Stimulated activated CD4-positive, alpha-beta T cell treated with anti-CD3 and anti-CD28 coated beads, Interleukin-15, amount 100 ng/mL, for 1 hour (primary cell): ENCODE measurements around the gene SLC47A2.
"Not testable (repeated sequence)": the region's sequence is repeated elsewhere in the genome, so short reads cannot be mapped to it uniquely, and the experiment has no call there.

ENCODE experiments used
- DNase-seq, 2 donors: peaks; one replicate each; pipeline ENCODE4 v3.0.0-alpha.2; 2020; ENCODE audit warnings: low read depth in 1 of 2, low spot score in 1 of 2

The SLC47A2 gene, protein sequence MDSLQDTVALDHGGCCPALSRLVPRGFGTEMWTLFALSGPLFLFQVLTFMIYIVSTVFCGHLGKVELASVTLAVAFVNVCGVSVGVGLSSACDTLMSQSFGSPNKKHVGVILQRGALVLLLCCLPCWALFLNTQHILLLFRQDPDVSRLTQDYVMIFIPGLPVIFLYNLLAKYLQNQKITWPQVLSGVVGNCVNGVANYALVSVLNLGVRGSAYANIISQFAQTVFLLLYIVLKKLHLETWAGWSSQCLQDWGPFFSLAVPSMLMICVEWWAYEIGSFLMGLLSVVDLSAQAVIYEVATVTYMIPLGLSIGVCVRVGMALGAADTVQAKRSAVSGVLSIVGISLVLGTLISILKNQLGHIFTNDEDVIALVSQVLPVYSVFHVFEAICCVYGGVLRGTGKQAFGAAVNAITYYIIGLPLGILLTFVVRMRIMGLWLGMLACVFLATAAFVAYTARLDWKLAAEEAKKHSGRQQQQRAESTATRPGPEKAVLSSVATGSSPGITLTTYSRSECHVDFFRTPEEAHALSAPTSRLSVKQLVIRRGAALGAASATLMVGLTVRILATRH

DNA sequence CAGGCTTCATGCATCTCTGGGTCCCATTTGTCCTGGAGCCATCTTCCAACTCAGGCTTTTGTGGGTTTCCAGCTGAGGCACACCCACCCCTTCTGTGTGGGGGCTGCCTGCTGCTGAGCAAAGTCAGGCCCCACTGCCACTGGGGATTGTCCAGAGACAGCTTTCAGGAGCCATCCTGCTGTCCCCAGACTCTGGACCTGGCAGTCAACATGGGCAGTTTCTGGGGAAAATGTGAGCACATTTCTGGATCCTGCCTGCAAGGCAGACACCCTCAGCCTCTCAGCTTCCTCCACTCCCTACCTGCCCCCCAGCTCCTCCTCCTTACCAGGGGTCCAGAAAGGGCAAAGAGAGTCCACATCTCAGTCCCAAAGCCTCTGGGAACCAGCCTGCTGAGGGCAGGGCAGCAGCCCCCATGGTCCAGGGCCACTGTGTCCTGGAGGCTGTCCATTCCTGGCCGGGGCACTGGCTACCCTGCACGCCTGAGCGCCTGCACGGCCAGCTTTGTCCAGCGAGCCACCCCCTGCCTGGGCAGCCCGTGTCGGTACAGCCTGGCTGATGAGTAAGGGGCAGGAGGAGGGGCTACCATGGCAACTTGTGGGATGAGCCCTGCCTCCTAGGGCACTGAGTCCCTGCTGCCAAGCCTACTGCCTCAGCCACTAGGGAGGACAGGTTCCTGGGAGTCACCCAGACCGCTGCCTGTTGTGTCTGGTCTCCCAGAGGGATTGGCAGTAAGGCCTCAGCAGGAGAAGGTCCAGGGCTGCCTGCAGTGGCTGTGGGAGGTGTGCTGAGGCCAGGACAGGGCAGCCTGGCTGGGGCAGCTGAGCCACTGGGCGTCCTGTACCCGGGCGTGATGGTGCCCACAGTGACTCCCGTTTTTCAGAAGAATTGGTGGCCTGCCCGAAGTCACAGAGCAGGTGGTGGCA lies at the start of gene SLC47A2:
TSS of gene SLC47A2 (minus strand) at position 477 of the 923 bp plus-strand sequence. CDS start at position 448, 29 bp downstream.
- DNase-seq: no peak

DNA sequence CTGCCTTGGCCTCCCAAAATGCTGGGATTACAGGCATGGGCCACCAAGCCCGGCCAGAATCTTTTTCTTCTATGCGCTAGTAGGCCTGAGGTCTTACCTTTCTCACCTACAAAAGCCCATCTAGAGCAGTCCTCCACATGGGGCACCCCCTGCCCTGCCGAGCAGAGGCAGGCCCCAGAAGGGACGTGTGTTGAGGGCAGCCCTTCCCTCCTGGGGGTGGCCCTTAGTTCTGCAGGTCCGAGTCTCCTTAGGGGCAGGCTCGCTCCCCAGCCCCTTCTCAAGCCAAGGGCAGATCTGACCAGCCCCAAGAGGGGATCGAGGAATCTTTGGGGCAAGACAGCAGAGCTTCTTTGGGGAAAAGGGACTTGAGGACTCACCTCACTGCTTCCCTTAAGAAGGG lies 49.6 kb upstream of the SLC47A2 start:
- no peak for DNase-seq

DNA sequence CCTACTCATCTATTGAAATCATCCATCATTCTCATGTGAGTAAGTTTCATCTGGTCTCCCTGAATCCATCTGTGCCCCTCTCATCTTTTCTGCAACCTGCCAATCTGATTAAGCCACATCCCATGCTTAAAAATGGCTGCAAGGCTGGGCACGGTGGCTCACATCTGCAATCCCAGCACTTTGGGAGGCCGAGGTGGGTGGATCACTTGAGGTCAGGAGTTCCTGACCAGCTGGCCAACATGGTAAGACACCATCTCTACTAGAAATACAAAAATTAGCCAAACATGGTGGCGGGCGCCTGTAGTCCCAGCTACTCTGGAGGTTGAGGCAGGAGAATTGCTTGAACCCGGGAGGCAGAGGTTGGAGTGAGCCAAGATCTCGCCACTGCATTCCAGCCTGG lies 47.6 kb upstream of the SLC47A2 start:
- not testable (repeated sequence) for DNase-seq

DNA sequence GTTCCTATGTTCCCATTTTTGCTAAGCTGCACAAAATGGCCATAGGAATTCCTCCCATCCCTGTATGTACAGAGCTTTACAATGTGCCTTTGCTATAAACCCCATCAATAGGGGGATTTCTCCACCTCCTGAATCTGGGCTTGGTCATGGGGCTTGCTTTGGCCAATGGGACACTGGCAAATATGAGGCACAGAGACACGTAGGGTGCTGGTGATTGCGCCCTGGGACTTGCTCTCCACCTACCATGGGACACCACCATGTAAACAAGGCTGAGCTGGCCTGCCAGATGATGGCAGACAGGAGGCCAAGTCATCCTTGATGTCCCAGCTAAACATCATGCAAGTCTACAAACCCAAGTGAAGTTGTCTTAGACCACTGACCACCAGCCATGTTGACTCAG lies 47.0 kb upstream of the SLC47A2 start:
- no peak for DNase-seq

DNA sequence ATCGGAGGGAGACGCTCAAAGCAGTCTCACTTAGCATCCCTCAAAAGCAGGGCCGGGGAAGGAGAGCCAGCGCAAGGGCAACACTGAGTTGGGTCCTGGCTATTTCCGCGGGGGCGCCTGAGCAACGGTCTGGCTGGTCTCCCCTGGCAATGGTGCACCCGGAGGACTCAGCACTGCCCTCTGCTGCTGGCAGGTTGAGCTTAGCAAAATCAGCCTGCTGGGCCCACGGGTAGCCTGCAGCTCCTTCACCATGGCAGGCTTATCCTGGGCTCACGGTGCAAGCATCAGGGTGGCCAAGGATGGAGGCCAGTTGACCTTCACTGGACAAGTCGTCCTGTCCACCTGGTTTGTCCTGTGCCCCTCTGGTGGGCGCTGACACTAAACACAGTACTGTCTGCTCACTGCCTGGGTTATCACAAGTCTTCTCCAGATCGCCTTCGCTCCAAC lies 46.2 kb upstream of the SLC47A2 start:
- DNase-seq: peak; percentile 19 to 42

DNA sequence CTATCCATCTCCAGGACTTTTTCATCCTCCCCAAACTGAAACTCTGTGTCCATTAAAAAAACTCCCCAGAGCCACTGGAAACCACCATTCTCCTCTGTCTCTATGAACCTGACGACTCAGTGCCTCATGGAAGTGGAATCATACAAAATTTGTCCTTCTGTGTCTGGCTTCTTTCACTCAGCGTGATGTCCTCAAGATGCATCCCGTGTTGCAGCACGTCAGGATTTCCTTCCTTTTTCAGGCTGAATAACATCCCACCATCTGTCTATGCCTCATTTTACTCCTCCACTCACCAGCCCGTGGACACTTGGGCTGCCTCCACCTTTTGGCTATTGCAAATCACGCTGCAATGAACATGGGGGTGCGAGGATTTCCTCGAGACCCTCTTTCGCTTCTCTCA lies 44.4 kb upstream of the SLC47A2 start:
- DNase-seq: no peak

DNA sequence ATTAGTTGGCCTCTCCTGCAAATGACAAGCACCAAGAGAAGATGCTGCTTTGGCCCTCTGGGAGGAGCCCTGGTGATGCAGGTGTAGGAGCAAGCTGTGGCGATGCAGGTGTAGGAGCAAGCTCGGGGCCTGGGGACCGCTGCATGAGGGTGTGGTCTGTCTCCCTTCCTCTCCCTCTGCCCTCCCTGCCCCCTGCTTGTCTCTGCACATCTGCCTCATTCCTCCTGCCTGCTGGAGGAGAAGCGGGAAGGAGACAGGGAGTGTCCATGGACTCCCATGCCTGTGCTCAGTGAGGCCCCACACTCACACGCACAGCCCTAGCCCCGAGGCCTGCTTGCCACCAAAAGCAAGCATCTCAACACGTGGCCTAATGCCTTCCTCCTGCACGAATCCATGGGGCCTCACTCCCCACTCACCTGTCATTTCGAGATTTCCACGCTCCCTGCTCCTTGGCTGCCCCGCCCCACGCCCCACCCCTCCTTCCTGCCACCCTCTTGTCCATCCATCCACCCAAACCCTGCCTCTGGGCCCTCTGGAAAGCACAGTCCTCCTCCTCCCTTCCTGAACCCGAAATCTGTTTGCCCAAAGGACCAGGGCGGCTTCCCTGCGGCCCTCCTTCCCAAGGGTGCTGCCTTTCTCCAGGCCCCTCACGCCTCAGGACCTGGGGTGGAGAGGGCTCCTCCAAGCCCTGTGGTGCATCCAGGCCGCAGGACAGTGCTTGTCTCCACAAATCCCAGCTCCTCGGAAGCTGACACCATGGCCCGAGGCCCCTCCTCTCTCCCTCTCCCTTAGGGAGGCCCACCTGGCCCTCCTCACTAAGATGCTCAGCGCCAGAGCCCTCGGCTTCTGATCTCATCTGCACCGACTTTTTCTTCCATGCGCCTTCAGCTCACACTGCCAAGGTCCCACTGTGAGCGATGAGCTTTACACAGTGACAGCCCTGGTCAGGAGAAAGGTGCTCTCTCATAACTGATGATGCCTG lies 43.5 kb upstream of the SLC47A2 start:
- no peak for DNase-seq

DNA sequence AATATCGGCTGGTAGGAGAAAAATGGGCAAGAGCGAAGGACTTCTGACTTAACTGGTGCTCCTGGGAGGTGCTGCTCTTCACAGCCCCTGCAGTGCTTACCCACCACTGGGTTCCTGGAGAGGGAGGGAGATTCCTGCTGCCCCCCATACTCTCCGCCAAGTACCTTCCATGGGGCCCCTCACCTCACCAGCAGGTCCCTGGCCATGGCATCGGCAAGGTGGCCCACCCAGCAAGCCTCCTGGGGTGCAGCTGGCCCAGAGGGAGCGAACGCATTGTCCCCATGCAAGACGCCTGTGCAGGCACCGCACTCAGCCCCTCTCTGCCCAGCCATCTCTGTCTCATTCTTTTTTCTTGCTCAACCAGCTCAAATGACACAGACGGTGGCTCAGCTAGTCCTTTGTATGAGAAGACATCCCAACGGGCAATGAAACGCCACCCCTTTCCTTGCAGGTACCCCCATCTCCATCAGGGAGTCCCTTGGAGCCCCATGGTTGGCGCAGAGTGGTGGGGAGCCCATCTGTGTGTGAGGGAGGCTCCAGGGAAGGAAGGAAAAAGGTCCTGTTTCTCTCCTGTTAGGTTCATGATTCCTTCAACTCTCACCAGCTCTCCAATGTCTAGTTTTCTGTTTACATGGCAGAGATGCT lies 41.3 kb upstream of the SLC47A2 start:
- no peak for DNase-seq

DNA sequence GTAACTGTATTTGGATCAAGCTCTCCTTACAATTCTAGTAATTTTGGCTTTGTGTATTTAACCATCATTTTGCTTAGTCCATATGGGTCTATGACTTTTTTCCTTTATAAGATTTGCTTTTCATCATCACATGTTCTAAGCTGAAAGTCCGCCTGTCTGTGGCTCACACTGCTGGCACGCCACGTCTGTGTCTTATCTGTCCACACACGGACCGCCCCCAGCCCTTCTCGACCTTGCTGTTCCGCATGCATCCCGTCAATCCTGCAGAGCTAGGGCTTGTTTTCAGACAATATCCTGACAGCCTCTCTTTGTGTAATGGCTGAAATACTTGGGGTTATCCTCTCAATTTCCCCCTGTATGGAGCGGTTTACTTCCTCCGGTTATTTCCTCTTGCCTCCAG lies 40.2 kb upstream of the SLC47A2 start:
- no peak for DNase-seq

DNA sequence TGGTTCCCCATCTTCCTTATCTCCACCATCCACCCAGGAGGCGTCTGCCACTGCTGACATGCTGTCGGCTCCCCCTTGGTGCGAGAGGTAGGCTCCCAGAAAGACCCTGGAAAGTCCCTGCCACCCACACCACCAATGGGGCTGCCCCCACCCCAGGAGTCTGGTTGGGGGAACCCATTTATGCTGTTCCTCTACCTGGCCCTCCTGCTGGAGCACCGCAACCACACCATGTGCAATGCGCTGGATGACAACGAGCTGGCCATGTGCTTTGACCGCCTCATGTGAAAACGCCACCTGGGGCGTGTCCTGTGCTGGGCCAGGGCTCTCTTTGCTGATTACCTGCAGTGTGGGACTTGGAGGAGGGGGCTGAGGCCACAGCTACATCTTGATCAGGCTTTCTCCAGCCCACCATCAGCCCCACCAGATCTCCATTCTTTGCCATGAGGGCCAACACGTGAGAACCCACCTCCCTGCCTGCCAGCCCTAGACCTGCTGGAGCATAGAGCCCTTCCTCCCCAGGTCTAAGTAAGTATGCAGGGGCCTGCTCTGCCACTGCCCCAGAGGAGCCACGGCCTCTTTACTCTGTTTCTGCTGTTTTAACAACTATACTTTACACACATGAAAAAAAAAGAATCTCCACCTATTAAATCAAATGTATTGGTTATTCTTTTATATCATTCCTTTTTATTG lies 39.6 kb upstream of the SLC47A2 start:
- no peak for DNase-seq

DNA sequence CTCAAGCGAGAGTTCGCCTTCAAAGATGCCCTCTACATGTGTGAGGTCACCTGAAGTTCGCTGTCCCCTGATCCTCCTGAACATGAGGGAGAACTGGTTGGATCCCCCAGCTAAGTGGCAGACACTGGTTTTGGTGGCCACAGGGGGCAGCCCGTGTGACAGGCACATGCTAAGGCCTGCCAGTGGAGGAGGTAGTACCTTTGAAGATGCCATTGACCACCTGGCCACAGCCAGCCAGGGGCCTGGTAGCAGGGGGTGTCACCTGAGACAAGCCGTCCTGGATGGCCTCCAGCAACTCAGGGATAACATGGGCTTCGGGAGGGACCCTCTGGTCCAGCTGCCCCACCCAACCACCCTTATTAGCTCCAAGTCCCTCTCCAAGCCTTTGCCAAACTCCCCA lies 39.0 kb upstream of the SLC47A2 start:
- no peak for DNase-seq

DNA sequence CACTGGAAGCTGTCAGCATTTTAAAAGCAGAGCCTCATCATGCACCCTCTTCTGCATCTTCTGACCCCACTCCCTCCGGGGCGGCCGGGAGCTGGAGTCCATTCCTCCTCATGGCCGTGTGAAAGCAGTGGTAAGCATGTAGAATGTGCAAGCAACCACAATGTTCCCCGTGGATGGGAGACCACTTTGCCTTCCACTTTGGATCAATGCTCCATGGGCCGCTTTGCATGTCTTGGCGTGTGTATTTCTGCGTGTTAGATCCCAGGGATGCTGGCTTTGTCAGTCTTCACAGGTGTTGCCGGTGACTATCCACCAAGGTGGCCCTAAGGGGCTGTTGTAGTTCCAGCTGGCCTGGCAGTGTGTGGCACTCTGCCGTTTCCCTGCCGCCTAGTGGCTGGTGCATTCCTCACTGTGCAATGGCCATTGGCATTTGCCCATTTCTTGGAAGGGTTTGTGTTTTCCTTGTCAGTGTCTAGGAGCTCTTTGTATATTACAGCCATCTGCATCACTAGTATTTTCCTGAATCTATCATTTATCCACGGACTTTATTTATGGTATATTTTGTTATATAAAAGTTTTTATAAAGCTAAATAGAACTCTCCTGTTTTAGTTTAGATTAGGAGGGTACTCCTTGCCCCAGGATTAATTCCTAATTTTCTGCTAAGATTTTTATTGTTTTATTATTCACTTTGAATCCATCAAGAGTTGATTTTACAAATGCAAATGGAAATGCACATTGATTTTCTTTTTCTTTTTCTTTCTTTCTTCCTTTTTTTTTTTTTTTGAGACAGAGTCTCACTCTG lies 37.5 kb upstream of the SLC47A2 start:
- DNase-seq: no peak

DNA sequence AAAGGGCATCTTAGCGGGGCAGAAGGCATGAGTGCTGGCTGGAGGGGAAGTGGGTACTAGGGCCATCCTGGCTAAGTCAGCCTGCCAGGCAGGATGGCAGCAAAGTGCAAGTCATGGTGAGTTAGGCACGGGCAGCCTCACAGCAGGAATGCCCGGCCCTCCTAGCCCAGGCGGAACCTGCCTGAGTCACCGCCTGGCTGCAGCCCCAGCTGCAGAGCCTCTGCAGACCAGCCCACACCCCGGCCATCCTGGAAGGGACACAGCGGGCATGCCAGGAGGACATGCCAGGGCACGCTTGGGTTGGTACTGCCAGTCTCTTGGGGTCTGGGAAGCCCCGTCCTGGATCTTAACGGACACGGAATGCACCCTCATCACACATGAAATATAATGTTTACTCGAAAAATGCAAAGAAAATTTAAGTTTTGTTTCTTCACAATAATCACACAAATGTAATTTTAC lies 36.7 kb upstream of the SLC47A2 start:
- DNase-seq: no peak

DNA sequence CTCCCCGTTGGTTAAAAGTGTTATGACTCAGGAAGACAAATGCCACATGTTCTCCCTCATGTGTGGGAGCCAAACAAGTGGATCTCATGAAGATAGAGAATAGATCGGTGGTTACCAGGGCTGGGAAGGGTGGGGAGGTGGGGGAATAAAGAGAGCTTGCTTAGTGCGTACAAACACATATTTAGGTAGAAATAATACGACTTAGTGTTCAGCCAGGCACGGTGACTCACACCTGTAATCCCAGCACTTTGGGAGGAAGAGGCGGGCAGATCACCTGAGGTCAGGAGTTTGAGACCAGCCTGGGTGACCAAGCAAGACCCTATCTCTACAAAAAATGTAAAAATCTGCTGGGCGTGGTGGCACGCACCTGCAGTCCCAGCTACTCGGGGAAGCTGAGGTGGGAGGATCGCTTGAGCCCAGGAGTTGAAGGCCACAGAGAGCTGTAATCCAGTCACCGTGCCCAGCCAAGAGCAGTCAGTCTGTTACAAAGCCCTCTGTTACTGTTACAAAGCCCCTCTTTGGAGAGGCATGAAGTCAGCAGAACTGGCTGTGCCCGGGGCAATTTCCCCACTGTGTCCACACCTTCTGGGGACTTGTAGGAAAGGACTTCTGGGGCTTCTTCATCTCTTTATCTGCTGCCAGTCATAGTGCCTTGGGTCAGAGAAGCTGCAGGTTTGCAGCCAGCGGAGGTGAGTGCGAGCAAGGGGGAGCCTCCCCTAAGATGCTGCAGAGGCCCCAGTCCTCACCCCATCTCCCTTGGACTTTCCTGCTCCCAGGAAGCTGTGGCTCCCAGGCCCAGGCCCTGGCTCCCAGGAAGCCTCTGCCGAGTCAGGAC lies 36.0 kb upstream of the SLC47A2 start:
- DNase-seq: no peak

DNA sequence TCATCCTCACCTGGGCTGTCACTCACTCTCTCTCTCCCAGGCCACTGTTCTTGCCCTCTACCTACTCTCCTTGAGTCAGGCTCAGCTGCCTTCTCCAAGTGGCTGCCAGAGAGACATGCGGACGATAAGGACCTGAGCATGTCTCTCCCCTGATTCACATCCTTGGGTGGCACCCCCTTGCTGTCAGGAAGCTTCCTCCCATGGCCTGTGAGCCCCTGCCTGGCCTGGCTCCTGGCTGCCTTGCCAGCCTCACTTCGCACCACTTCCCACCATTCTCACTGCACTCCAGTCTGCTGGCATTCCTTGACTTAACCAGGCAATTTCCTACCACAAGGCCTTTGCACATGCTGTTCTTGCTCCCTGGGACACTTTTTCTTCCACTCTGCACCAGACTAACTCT lies 34.5 kb upstream of the SLC47A2 start:
- DNase-seq: no peak

DNA sequence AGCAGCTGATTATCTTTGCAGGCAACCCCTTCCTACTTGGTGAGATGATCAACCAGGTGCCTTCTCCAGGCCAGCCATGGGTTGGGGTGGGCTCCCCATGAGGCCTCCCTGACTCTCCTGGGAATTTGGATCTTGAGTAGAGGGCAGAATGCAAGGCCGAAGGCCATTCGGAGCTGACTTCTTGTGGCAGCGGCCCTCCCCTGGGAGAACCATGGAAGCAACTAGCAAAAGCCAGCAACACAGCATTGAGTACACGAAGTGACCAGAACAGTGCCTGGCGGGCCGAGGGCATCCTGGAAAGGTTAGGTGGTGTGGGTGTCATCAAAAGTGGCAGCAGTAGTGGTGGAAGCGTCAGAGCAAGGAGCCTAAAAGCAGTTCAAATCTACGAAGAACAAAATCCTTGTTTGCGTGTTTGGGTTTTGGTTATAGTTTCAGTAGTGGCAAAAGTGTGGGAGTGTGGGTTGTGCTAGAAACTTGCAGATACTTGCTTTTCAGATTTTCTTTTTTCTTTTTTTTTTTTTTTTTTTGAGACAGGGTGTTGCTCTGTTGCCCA lies 33.7 kb upstream of the SLC47A2 start:
- no peak for DNase-seq

DNA sequence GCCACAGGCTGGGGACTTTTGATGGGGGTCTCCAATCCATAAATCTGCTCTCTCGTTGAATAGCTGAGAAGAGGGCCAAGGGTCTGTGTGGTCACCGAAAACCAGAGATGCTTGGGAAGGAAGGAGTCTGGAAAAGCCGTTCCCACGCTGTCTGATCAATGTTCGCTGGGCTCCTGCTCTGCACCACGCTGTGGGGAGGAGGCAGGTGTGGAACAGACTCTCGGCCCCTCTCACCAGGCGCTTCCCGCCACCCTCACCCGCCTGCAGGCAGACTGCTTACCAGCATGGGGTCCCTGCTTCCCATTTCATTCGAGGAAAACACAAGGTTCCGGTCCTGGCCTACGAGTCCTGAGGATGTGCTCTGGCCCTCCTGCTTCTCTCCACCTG lies 32.4 kb upstream of the SLC47A2 start:
- DNase-seq: no peak
